ENCODE measurements around the gene ZC3H7B. TPM values are rescaled to one million over a fixed set of nuclear protein-coding genes. Genes with fewer than 3 reads are reported as not detected.

Gene ZC3H7B
- total RNA-seq, 1 experiment from 2014 or later: 52.2 TPM

- DNase-seq (ENCODE audit: low read depth): no peak
Observed at GRCh38 chr22:41353862-41354575, 52.7 kb downstream of the ZC3H7B start.

GRCh38 chr22:41354979-41355378 lies 53.7 kb downstream of the ZC3H7B start:
- no peak for DNase-seq (ENCODE audit: low read depth)

DNA sequence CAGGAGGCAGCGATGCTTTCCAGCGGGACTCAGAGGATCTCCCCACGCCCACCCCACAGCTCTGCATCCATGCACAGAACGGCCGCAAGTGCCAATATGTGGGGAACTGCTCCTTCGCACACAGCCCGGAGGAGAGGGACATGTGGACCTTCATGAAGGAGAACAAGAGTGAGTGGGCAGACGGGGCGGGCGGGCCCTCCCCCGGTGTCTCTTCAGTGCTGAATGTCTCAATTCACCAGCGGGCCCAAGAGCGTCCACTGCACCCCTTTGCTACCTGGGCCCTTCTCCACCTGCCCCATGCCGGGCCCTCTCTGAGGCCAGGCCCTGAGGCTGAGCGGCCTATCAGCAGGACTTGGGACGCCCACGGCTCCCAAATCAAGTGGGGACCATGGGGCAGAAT lies 54.6 kb downstream of the ZC3H7B start:
- no peak for DNase-seq (ENCODE audit: low read depth)

DNA sequence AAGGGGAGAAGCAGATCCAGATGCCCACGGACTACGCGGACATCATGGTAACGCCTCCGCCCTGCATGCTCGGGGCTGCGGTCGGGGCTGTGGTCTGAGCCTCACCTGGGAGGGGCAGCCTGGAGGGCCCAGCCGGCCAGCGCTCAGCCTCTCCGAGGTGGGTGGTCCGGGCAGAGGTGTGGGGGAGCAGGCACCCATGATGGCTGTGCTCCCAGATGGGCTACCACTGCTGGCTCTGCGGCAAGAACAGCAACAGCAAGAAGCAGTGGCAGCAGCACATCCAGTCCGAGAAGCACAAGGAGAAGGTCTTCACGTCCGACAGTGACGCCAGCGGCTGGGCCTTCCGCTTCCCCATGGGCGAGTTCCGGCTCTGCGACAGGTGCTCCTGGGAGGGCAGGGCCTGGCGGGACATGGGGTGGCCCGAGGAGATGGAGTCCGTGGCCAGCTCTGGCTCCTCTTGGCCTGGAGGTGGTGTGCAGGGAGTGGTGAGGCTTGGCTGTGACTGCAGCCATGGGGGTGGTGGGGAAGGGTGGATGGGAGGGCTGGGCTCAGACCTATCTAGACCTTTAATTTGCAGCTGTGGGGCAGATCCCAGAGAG lies 55.2 kb downstream of the ZC3H7B start:
- DNase-seq (ENCODE audit: low read depth): no peak

DNA sequence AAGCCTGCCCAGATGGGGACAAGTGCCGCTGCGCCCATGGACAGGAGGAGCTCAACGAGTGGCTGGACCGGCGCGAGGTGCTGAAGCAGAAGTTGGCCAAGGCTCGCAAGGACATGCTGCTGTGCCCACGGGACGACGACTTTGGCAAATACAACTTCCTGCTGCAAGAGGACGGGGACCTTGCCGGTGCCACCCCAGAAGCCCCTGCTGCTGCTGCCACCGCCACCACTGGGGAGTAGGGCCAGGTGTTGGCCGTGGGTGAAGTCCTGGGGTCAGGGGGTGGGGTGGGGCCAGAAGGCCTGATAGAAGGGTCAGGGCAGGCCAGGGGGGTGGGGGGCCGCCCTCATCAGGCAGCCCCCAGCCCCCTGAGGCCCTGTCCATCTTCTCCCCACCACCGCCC lies 55.9 kb downstream of the ZC3H7B start:
- DNase-seq (ENCODE audit: low read depth): no peak

GRCh38 chr22:41358927-41359326 lies 57.6 kb downstream of the ZC3H7B start:
- no peak for DNase-seq (ENCODE audit: low read depth)

- DNase-seq (ENCODE audit: low read depth): no peak
Observed at GRCh38 chr22:41359376-41359775, 58.1 kb downstream of the ZC3H7B start.

- DNase-seq (ENCODE audit: low read depth): no peak
Observed at GRCh38 chr22:41360126-41360525, 58.8 kb downstream of the ZC3H7B start.

- peak; percentile 18 for DNase-seq (ENCODE audit: low read depth)
Observed at GRCh38 chr22:41361716-41362310, 60.5 kb downstream of the ZC3H7B start.

DNA sequence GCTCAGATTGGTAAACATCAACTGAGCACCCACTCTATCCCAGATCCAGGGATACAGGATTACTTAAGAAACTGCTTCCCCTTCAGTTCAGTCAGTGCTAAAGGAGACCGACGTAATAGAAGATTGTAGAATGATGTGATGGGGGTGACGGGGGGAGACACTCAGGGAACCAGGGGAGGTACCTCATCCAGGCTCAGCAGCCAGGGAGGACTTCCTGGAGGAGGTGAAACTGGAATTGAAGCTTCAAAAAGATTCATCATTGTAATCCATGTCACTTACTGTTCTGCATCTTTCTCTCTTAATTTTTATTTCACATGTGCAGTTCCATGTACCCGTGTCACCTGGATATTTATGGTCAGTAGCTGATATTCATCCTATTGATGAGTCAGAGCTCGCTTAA lies 61.3 kb downstream of the ZC3H7B start:
- DNase-seq (ENCODE audit: low read depth): no peak

DNA sequence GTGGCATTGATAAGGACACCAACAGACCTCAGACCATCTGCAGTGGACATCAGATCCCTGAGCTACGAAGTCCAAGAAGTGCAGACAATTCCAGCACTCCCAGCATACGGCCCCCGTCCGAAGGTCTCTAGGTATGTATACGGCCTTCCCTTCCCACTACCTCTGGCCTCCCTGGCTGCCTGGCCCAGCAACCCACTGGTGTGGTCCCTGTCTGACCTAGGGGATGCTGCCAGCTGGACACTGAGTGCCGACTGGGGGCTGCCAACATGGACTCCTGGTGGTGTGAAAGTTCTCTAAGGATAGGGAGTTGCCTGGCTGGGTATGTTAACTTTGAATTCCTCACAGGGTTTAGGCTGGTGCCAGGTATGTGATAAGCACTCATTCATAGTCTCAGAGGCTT lies 62.9 kb downstream of the ZC3H7B start:
- no peak for DNase-seq (ENCODE audit: low read depth)

GRCh38 chr22:41364955-41365354 lies 63.6 kb downstream of the ZC3H7B start:
- DNase-seq (ENCODE audit: low read depth): no peak

GRCh38 chr22:41365425-41365824 lies 64.1 kb downstream of the ZC3H7B start:
- DNase-seq (ENCODE audit: low read depth): no peak

DNA sequence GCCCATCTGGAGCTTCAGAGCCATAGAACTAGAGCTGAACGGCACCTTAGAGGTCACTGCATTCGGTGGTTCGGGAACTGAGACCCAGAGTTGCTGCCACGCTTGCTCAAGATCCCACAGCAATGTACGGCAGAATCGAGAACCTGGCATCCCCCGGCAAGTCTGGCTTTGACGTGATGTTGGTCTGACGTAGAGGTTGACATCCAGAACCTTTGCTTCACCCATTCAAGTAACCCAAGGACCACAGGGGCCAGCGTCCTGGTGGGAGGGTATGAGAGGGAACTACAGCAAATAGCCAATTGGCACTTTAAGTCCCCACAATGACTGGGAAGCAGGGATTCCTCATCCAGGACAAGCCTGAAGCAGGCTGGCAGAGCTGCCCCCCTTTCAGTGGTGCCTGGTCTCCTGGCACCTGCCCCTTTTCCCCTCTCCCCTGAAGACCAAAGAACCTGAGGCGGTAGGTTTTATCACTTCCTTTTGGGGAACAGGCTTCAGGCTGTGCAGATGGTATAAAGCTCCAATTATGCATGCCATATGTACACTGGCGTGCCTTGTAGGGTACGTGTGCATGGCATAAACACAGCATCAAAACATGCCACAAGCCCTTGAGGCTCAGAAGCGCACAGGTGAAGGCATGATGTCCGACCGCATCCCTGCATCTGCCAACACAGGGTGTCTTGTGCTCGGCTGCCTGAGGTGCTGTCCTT lies 65.2 kb downstream of the ZC3H7B start:
- DNase-seq (ENCODE audit: low read depth): no peak

DNA sequence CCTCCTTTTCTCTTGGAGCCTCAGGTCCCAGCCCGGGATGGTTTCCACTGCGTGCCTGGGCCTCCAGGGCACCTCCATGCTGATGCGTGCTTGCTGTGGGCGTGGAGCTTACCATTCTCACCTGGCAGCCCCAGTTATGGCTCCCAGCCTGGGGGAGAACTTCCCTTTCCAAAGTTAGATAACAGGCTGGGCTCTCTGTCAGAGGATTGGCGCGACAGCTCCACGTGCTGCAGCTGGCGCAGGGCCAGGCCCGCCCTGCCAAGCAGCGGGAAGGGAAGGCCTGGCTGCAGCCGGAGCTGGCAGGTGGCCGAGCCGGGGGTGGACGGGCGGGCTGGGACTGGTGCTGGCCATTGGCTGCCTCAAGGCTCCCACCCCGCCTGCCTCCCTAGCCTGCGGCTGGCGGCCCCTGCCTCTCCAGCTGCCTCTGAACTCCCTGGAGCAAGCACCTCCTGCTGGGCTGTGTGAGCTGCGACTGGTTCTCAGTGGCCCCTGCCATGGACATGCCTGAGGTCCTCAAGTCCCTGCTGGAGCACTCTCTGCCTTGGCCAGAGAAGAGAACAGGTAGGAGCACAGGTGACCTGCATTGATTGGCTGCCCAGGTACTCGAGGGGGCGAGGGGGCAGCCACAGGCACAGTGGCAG lies 65.8 kb downstream of the ZC3H7B start:
- DNase-seq (ENCODE audit: low read depth): peak; percentile 91

DNA sequence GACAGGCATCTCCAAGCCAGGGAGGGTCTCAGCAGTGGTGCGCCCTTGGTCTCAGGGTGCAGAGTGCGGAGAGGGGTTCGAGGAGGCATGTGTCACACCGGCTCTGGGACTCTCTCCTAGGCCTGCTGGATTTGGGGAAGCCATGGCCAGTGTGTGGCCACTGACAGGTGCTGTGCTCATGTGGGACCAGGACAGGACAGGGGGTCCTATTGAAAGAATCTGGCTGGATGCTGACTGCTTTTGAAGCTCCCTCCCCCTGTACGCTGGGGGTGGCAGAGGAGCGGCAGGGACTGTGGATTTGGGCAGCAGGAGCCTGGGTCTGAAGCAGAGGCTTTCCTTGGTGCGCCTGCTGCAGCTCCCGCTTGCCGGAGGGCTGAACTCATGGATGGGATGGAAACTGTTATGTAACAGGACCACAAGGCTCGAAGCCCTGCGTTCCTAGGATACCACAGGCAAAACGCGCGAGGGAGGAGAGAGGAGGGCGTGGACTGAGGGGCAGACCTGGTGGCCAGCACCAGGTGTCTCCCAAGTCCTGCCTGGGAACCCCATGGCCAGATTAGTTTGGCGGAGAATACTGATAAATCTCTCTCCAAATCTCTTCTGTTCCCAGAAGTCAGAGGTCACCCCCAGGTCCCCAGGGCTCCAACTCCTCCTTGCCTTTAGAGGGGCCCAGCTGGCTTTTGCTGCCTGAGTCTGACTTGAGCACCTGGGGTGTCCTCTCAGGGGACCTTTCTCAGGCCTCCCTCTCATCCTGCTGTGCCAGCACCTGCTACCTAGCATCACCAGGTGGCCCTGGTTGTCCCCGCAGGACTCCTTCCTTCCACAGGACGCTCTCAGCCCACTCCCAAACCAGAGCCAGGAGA lies 66.6 kb downstream of the ZC3H7B start:
- DNase-seq (ENCODE audit: low read depth): no peak

GRCh38 chr22:41368543-41369423 lies 67.5 kb downstream of the ZC3H7B start:
- no peak for DNase-seq (ENCODE audit: low read depth)

DNA sequence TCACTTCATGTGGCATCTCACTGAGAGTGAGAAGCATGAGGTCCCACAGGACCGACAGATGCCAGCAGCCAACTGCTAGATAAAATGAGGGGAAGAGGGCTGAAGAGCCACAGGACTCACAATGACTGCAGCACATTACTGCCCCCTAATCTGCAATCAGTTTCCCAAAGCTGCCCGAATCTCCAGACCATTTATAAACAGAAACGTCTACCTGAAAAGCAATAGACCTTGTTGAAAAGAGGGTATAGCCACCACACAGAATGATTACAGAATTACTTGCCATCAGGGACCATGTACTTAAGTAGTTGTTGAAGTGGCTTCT lies 68.1 kb downstream of the ZC3H7B start:
- DNase-seq (ENCODE audit: low read depth): no peak

GRCh38 chr22:41369837-41370236 lies 68.5 kb downstream of the ZC3H7B start:
- DNase-seq (ENCODE audit: low read depth): no peak

GRCh38 chr22:41377846-41378245 lies 76.5 kb downstream of the ZC3H7B start:
- DNase-seq (ENCODE audit: low read depth): no peak

Data from LHCN-M2 (cell line).